Mucosa of descending colon (tissue), 3 donors: ENCODE results near the gene FRAS1. TPM values are rescaled to one million over a fixed set of nuclear protein-coding genes. Genes with fewer than 3 reads are reported as not detected.

Source experiments
- ATAC-seq: fragments of 200-7000 bp; cut with Tn5 transposase; one replicate; pipeline ENCODE4 v1.9.1; 2020; ENCODE audit warnings: mild to moderate bottlenecking, moderate library complexity
- DNase-seq, 3 donors: peaks; one replicate each; pipeline ENCODE4 v3.0.0-alpha.2; 2020
- H3K36me3 ChIP-seq: fragments of 200-600 bp; one replicate; pipeline ENCODE4 v1.8.0; 2021; ENCODE audit warnings: low read depth, mild to moderate bottlenecking
- H3K4me1 ChIP-seq: fragments of 200-600 bp; one replicate; pipeline ENCODE4 v1.8.0; 2021; ENCODE audit warnings: low read depth, mild to moderate bottlenecking
- H3K4me3 ChIP-seq: fragments of 200-600 bp; one replicate; pipeline ENCODE4 v1.8.0; 2021; ENCODE audit warnings: mild to moderate bottlenecking
- H3K9me3 ChIP-seq: fragments of 200-600 bp; one replicate; pipeline ENCODE4 v1.8.0; 2021; ENCODE audit warnings: mild to moderate bottlenecking
- CTCF ChIP-seq: fragments of 200-600 bp; IDR thresholded peaks from one replicate; pipeline ENCODE4 v1.8.0; 2022; ENCODE audit warnings: antibody characterized with exemption, mild to moderate bottlenecking
- intact Hi-C, 2 donors: fragments of 100-400 bp; cut with DNase I in 1 of 2; cut with micrococcal nuclease in 1 of 2; formaldehyde crosslinking; loops; one replicate each; pipeline versions ENCODE4 v1.11.0 to v1.11.1; 2022; cut with DNase I, micrococcal nuclease
- total RNA-seq, 3 donors: library from RNA; stranded (reverse); fragmentation: NEBNext Ultra II Directional in 2 of 3; extraction: Animal tissue kit (Norgen Biotek cat#: 25700) in 2 of 3; gene quantifications; one replicate each; pipeline versions ENCODE4 v1.2.1 to v1.2.4, GENCODE V29; 2021 to 2023
- donor health status: DM: no; HTN: no; CAD: no; lungs with moderate emphysema.
- donor health status: DM: no; HTN: no; CAD: no.
- donor health status: DM: no; HTN: yes; CAD: no.

Gene FRAS1
- total RNA-seq, 3 donors from 2014 or later = 1.2 to 9.3 (median 2.2) TPM

- Histone ChIP-seq H3K4me3 (no peak overlapping the region), H3K4me1 (no peaks in the 10 kb centered on the region), H3K9me3 (peaks cover 2% of the 10 kb centered on the region), H3K36me3 (no peaks in the 10 kb centered on the region)
- no peak for ATAC-seq
- intact Hi-C loops = no loop called here
- DNase-seq = no peak
- no peak for TF ChIP-seq CTCF
These were observed 38.0 kb downstream of the FRAS1 start for GRCh38 chr4:78095081-78095480.

DNA sequence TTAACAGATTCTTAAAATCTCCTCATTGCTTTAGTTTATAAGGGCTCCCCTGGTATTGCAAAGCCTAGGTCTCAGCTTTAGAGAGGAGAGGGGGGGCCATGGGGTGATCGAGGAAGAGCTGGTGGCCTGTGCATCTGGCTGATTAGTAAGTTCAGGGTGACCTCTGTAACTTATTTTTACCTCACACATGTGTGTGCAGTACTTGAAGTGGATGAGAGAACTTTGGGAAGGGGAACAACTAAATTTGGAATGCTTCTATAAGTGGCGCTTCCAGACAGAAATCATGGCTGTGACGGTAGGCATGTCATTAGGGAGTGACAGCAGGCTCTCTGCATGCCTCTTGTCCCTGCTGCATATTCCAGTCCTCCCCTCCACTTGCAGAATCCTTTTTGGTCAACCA is 41.9 kb downstream of the FRAS1 start:
- ATAC-seq (no peak), DNase-seq (no peak)
- H3K4me3 ChIP-seq = no peak overlapping the region
- peaks cover 2% of the 10 kb centered on the region for H3K9me3 ChIP-seq
- intact Hi-C loops = no loop called here
- no peak for TF ChIP-seq CTCF
- no peaks in the 10 kb centered on the region for H3K36me3 ChIP-seq
- H3K4me1 ChIP-seq = no peaks in the 10 kb centered on the region

DNA sequence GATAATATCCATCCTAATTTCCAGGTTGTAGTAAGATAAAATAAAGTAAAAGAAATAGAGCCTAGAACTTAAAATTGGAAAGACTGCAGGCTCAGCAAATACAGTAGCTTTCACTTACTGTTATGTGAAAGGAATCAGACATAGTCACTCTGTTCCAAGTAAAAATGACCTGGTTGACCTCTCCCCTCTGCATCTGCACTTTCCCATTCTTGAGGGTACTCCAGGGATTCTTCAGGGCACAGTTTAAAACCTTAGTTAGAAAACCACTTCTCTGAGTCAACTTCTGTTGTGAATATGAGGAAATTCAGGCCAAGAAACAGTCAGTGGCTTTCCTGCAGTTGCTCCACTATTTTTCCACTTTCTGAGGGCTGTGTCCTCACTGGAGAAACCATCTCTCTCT is 42.9 kb downstream of the FRAS1 start:
- Histone ChIP-seq H3K4me1 (no peaks in the 10 kb centered on the region), H3K9me3 (peaks cover 2% of the 10 kb centered on the region), H3K36me3 (no peaks in the 10 kb centered on the region), H3K4me3 (no peak overlapping the region)
- TF ChIP-seq CTCF = no peak
- ATAC-seq (no peak), DNase-seq (no peak)
- intact Hi-C loops = no loop called here

GRCh38 chr4:78119698-78120097 is 62.6 kb downstream of the FRAS1 start:
- Histone ChIP-seq H3K4me1 (no peaks in the 10 kb centered on the region), H3K9me3 (no peaks in the 10 kb centered on the region), H3K4me3 (no peak overlapping the region), H3K36me3 (no peaks in the 10 kb centered on the region)
- intact Hi-C loops = no loop called here
- TF ChIP-seq CTCF = no peak
- DNase-seq = no peak
- no peak for ATAC-seq

DNA sequence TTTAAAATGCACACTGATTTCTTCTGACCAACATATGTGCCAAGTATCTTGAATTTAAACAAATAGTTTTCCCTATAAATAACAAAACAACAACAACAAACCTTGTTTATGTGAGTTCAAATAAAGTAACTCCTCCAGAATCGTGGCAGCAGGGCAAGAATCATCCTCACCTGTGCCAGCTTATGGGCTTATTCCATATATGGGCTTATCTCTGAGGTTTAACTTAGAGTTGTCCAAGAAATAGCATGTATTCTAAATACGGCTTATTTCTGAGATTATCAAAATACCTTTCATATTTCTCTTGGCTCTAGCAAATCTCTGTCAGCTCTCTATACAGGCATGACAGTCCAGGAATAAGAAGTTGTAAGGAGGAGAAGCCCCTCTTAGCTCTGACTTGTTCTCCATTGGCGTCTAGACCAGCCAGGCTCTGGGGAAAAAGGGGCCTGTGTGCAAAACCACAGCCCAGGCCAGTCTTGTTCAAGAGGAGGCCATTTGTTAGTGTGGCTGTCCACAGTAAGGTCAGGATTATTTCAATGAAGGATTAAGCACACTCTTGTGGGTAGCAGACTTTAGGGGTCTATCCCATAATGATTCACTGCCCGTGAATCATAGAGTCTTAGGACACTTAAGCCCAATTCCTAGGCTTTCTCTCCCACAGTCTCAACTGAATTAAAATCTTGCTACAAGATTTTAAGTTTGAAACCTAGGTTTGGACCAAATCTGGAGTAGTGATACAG is 63.2 kb downstream of the FRAS1 start:
- Histone ChIP-seq H3K4me1 (no peaks in the 10 kb centered on the region), H3K4me3 (no peak overlapping the region), H3K36me3 (no peaks in the 10 kb centered on the region), H3K9me3 (no peaks in the 10 kb centered on the region)
- no peak for TF ChIP-seq CTCF
- DNase-seq = no peak
- intact Hi-C loops = no loop called here
- no peak for ATAC-seq
